ENCODE measurements around the gene MISP. TPM values are rescaled to one million over a fixed set of nuclear protein-coding genes. Genes with fewer than 3 reads are reported as not detected.

The MISP gene
- total RNA-seq, 3 donors from 2014 or later = 0.16 to 3.6 (median 2.5) TPM

DNA sequence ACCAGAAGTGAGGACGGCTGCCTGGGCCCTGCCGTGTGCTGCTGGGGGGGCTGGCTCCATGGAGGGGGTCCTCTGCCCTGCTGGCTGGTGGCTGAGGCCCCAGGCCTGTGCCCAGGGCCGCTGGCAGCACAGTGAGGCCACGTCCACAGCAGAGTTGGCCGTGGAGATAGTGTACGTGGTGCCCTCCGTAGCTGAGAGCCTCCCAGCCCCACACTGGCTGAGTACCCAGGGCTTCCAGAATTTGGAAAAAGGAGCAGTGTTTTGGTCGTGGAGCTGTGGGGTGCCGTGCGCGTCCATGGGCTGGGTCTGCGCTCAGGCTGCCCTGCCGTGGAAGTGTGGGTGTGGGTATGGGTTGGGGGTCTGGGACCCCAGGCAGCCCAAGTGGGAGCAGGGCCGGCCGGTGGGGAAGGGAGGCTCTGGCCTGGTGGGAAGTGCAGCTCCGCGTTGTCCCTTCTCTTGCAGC, 52.2 kb downstream of the MISP start:
- no peaks in the 10 kb centered on the region for H3K9me3 ChIP-seq
- peak overlapping the region in 2 of 3 donors; percentile 20 to 50 for H3K4me3 ChIP-seq
- intact Hi-C loops (cut with DNase I; ENCODE audit: low total_unique reads) = no loop called here
- H3K27me3 ChIP-seq = no peaks in the 10 kb centered on the region
- peak overlapping the region; percentile 61 to 100 for H3K27ac ChIP-seq
- peaks cover 31 to 48% of the 10 kb centered on the region in 2 donors for H3K4me1 ChIP-seq
- no peak for TF ChIP-seq POLR2A (IDR thresholded peaks at IDR 0.05)
- H3K36me3 ChIP-seq = peaks cover 15% of the 10 kb centered on the region
- no peak for DNase-seq (ENCODE audit: low spot score in 2 of 2)

DNA sequence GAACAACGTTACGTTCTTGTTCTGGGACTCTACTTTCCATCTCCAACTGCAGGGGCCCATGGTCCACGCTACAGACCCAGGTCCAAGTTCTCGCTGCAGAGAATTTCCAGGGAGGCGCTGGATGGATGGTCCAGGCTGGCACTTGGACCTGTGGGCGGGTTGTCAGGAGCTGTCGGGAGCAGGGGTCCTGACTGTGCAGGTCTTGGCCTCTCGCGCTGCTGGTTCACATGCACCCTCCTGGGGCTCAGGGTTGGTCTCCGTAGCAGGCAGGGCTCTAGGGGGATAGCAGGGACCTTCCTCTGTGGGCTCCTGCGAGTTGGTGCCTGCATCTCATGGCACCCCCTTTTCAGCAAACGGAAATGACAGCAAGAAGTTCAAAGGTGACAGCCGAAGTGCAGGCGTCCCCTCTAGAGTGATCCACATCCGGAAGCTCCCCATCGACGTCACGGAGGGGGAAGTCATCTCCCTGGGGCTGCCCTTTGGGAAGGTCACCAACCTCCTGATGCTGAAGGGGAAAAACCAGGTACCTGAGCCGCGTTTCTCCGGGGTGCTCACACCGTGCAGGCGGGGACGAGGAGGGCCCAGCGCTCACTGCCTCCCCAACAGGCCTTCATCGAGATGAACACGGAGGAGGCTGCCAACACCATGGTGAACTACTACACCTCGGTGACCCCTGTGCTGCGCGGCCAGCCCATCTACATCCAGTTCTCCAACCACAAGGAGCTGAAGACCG, 52.9 kb downstream of the MISP start:
- intact Hi-C loops (cut with DNase I; ENCODE audit: low total_unique reads) = no loop called here
- Histone ChIP-seq H3K4me3 (no peak overlapping the region), H3K36me3 (peaks cover 20% of the 10 kb centered on the region), H3K4me1 (peaks cover 29 to 46% of the 10 kb centered on the region in 2 donors), H3K27me3 (no peaks in the 10 kb centered on the region), H3K9me3 (no peaks in the 10 kb centered on the region), H3K27ac (no peak overlapping the region)
- TF ChIP-seq POLR2A (IDR thresholded peaks at IDR 0.05) = no peak
- TF ChIP-seq, protein P1, sequence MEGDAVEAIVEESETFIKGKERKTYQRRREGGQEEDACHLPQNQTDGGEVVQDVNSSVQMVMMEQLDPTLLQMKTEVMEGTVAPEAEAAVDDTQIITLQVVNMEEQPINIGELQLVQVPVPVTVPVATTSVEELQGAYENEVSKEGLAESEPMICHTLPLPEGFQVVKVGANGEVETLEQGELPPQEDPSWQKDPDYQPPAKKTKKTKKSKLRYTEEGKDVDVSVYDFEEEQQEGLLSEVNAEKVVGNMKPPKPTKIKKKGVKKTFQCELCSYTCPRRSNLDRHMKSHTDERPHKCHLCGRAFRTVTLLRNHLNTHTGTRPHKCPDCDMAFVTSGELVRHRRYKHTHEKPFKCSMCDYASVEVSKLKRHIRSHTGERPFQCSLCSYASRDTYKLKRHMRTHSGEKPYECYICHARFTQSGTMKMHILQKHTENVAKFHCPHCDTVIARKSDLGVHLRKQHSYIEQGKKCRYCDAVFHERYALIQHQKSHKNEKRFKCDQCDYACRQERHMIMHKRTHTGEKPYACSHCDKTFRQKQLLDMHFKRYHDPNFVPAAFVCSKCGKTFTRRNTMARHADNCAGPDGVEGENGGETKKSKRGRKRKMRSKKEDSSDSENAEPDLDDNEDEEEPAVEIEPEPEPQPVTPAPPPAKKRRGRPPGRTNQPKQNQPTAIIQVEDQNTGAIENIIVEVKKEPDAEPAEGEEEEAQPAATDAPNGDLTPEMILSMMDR (IDR thresholded peaks at IDR 0.05) = no peak
- TF ChIP-seq POLR2AphosphoS5 (IDR thresholded peaks at IDR 0.05) = no peak
- no peak for DNase-seq (ENCODE audit: low spot score in 2 of 2)

DNA sequence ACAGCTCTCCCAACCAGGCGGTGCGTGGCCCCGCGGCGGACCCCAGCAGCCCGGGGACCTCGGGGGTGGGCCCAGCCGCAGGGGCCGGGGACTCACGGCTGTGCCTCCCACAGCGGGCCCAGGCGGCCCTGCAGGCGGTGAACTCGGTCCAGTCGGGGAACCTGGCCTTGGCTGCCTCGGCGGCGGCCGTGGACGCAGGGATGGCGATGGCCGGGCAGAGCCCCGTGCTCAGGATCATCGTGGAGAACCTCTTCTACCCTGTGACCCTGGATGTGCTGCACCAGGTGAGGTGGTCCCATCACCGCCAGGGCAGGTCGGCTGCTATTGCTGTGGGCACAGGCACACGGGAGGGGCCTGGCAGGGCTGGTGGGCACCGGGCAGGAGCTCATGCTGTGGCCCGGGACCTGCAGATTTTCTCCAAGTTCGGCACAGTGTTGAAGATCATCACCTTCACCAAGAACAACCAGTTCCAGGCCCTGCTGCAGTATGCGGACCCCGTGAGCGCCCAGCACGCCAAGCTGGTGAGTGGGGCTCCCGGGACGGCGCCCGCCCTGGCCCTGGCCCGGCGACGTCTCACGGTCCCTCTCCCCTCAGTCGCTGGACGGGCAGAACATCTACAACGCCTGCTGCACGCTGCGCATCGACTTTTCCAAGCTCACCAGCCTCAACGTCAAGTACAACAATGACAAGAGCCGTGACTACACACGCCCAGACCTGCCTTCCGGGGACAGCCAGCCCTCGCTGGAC, 53.7 kb downstream of the MISP start:
- H3K4me1 ChIP-seq = peaks cover 23 to 39% of the 10 kb centered on the region in 2 donors
- no peak for DNase-seq (ENCODE audit: low spot score in 2 of 2)
- peaks cover 20% of the 10 kb centered on the region for H3K36me3 ChIP-seq
- intact Hi-C loops (cut with DNase I; ENCODE audit: low total_unique reads) = no loop called here
- H3K27ac ChIP-seq = peak overlapping the region in 1 of 2 donors; percentile 32
- no peaks in the 10 kb centered on the region for H3K27me3 ChIP-seq
- H3K9me3 ChIP-seq = no peaks in the 10 kb centered on the region
- H3K4me3 ChIP-seq = no peak overlapping the region
- TF ChIP-seq POLR2A (IDR thresholded peaks at IDR 0.05) (no peak), POLR2AphosphoS5 (IDR thresholded peaks at IDR 0.05) (no peak)
- TF ChIP-seq, protein P1 (IDR thresholded peaks at IDR 0.05) = no peak

DNA sequence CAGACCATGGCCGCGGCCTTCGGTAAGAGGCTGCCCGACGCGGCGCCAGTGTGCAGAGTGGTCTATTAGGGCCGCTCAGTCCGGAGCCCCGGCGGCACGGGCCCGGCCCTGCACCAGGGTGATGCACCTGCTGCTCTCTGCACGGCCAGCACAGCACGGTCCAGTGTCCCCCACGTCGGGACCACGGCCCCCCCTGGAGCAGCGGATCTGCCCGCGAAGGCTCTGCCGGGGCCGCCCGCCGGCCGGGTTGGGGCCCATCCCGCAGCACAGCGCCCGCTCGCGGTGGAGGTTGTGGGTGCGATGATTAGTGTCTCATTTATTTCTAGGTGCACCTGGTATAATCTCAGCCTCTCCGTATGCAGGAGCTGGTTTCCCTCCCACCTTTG, 54.2 kb downstream of the MISP start:
- Histone ChIP-seq H3K9me3 (no peaks in the 10 kb centered on the region), H3K4me1 (peaks cover 22 to 34% of the 10 kb centered on the region in 2 donors), H3K36me3 (peaks cover 22% of the 10 kb centered on the region), H3K27ac (peak overlapping the region in 1 of 2 donors; percentile 32), H3K27me3 (no peaks in the 10 kb centered on the region), H3K4me3 (no peak overlapping the region)
- no peak for DNase-seq (ENCODE audit: low spot score in 2 of 2)
- intact Hi-C loops (cut with DNase I; ENCODE audit: low total_unique reads) = no loop called here
- TF ChIP-seq POLR2A (IDR thresholded peaks at IDR 0.05) (no peak), POLR2AphosphoS5 (IDR thresholded peaks at IDR 0.05) (no peak)
- TF ChIP-seq, protein P1 (IDR thresholded peaks at IDR 0.05) = no peak

DNA sequence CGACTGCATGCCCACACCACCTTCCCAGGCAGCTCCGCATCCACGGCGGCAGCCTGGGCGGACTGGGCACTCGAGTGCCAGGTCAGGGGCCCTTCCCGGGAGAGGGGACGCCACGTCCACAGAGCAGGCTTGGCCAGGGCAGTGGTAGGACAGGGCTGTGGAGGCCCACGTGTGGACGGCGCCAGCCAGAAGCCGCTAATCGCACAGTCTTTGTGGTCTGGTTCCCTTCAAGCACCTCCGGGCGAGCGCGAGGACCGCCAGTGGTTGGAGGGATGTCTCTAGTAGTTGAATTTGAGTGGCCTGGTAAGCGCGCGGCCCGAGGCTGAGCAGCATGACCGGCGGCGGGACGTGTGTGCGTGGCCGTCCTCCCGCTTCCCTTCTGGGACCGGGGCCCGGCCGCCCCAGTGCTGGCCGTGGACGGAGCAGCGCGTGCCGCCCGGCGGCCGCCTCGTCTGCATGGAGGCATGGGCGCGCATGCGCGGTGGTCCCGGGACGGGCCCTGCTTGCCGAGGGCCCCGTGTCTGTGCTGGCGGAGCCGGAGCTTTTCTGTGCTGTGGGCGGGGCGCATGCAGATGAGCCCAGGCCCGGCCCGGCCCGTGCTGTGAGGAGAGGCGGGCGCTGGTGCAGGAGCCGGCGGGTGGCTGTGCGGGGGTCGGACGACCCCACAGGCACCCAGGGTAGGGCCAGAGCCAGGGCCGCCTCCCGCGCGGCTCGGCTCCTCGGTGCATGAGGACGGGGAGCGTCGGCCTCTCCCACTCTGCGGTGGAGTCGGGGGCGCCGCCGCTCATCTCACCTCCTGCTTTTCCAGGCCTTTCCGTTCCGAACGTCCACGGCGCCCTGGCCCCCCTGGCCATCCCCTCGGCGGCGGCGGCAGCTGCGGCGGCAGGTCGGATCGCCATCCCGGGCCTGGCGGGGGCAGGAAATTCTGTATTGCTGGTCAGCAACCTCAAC, 55.0 kb downstream of the MISP start:
- Histone ChIP-seq H3K9me3 (no peaks in the 10 kb centered on the region), H3K27me3 (no peaks in the 10 kb centered on the region), H3K27ac (peak overlapping the region in 1 of 2 donors; percentile 32), H3K4me3 (no peak overlapping the region), H3K36me3 (peaks cover 28% of the 10 kb centered on the region), H3K4me1 (peaks cover 18 to 27% of the 10 kb centered on the region in 2 donors)
- intact Hi-C loops (cut with DNase I; ENCODE audit: low total_unique reads) = no loop called here
- TF ChIP-seq, protein P1 (IDR thresholded peaks at IDR 0.05) = no peak
- TF ChIP-seq POLR2AphosphoS5 (IDR thresholded peaks at IDR 0.05) (no peak), POLR2A (IDR thresholded peaks at IDR 0.05) (no peak)
- no peak for DNase-seq (ENCODE audit: low spot score in 2 of 2)

Measured in breast epithelium (tissue), 4 donors.